ENCODE results near the gene DCAF15.

DNA sequence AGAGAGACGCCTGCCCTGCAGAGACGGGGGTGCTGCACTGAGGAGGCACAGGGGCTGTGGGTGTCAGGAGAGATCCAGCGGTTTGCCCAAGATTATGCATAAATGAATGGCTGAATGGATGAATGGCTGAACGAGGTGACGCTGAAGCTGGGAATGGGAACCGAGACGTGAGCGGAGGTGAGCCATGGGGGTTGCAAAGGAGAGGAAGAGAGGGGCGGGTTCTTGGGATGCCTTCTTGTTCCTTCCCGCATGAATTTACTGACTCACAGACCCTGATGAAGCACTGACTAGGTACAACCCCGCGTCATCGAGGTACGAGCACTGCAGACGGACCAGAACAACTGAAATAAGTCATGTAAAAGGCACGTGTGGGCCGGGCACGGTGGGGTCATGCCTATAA is 16.7 kb downstream of the DCAF15 start:
- TF ChIP-seq, protein P1, sequence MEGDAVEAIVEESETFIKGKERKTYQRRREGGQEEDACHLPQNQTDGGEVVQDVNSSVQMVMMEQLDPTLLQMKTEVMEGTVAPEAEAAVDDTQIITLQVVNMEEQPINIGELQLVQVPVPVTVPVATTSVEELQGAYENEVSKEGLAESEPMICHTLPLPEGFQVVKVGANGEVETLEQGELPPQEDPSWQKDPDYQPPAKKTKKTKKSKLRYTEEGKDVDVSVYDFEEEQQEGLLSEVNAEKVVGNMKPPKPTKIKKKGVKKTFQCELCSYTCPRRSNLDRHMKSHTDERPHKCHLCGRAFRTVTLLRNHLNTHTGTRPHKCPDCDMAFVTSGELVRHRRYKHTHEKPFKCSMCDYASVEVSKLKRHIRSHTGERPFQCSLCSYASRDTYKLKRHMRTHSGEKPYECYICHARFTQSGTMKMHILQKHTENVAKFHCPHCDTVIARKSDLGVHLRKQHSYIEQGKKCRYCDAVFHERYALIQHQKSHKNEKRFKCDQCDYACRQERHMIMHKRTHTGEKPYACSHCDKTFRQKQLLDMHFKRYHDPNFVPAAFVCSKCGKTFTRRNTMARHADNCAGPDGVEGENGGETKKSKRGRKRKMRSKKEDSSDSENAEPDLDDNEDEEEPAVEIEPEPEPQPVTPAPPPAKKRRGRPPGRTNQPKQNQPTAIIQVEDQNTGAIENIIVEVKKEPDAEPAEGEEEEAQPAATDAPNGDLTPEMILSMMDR (IDR thresholded peaks at IDR 0.05), result no peak
- no peak for TF ChIP-seq POLR2A (IDR thresholded peaks at IDR 0.05)

Measured in esophagus squamous epithelium (tissue), 4 donors.